NCI-H1417 (cell line): ENCODE data around the gene IL17B.

ENCODE experiments used
- DNase-seq, 3 experiments: peaks; one replicate each; lab custom pipeline; 2025; lab: John Stamatoyannopoulos, UW

The IL17B gene

GRCh38 chr5:149414405-149415065 lies 35.4 kb upstream of the IL17B start:
- DNase-seq, result no peak

GRCh38 chr5:149413477-149414210 lies 34.6 kb upstream of the IL17B start:
- DNase-seq, result no peak

- no peak for DNase-seq
Observed at GRCh38 chr5:149412783-149413476, 33.8 kb upstream of the IL17B start.

GRCh38 chr5:149411738-149412519 lies 32.8 kb upstream of the IL17B start:
- no peak for DNase-seq

- DNase-seq, result no peak
Observed at GRCh38 chr5:149410721-149411432, 31.8 kb upstream of the IL17B start.

GRCh38 chr5:149410071-149410470 lies 31.0 kb upstream of the IL17B start:
- no peak for DNase-seq

- no peak for DNase-seq
Observed at GRCh38 chr5:149409268-149409948, 30.3 kb upstream of the IL17B start.

GRCh38 chr5:149408252-149409099 lies 29.4 kb upstream of the IL17B start:
- DNase-seq, result no peak

GRCh38 chr5:149407323-149408251 lies 28.5 kb upstream of the IL17B start:
- DNase-seq, result no peak

GRCh38 chr5:149406979-149407306 lies 27.9 kb upstream of the IL17B start:
- DNase-seq, result no peak

GRCh38 chr5:149406203-149406978 lies 27.3 kb upstream of the IL17B start:
- DNase-seq, result no peak

GRCh38 chr5:149405550-149406202 lies 26.6 kb upstream of the IL17B start:
- DNase-seq, result no peak

- DNase-seq, result no peak
Observed at GRCh38 chr5:149404746-149405549, 25.9 kb upstream of the IL17B start.

GRCh38 chr5:149403923-149404745 lies 25.0 kb upstream of the IL17B start:
- peak in 1 of 3 experiments; percentile 64 for DNase-seq

GRCh38 chr5:149402291-149402690 lies 23.2 kb upstream of the IL17B start:
- DNase-seq, result no peak

- DNase-seq, result no peak
Observed at GRCh38 chr5:149401051-149401450, 22.0 kb upstream of the IL17B start.
